GM19452 (cell line): ENCODE data around the gene PDE4D.

ENCODE experiments used
- ATAC-seq: cut with Tn5 transposase; IDR thresholded peaks from one replicate; pipeline ENCODE4 v1.9.1; 2021; ENCODE audit not compliant: unreplicated experiment

PDE4D gene

GRCh38 chr5:59529239-59529638 is 364.3 kb downstream of the PDE4D start:
- no peak for ATAC-seq

GRCh38 chr5:59528202-59528862 is 365.2 kb downstream of the PDE4D start:
- ATAC-seq: no peak

GRCh38 chr5:59525957-59526356 is 367.6 kb downstream of the PDE4D start:
- no peak for ATAC-seq

- no peak for ATAC-seq
Observed at GRCh38 chr5:59525311-59525710, 368.2 kb downstream of the PDE4D start.

GRCh38 chr5:59522201-59522831 is 371.2 kb downstream of the PDE4D start:
- ATAC-seq: no peak

GRCh38 chr5:59521476-59521875 is 372.1 kb downstream of the PDE4D start:
- ATAC-seq: no peak

- no peak for ATAC-seq
Observed at GRCh38 chr5:59519338-59519737, 374.2 kb downstream of the PDE4D start.

GRCh38 chr5:59517926-59518585 is 375.5 kb downstream of the PDE4D start:
- ATAC-seq: no peak

- ATAC-seq: no peak
Observed at GRCh38 chr5:59516161-59516560, 377.4 kb downstream of the PDE4D start.

- no peak for ATAC-seq
Observed at GRCh38 chr5:59506285-59506877, 387.1 kb downstream of the PDE4D start.

GRCh38 chr5:59504043-59504442 is 389.5 kb downstream of the PDE4D start:
- no peak for ATAC-seq

- no peak for ATAC-seq
Observed at GRCh38 chr5:59503220-59503619, 390.3 kb downstream of the PDE4D start.

- no peak for ATAC-seq
Observed at GRCh38 chr5:59501316-59501715, 392.2 kb downstream of the PDE4D start.

- ATAC-seq: no peak
Observed at GRCh38 chr5:59500014-59500413, 393.5 kb downstream of the PDE4D start.

- no peak for ATAC-seq
Observed at GRCh38 chr5:59497207-59497606, 396.3 kb downstream of the PDE4D start.

- no peak for ATAC-seq
Observed at GRCh38 chr5:59496524-59497134, 396.9 kb downstream of the PDE4D start.

GRCh38 chr5:59491945-59492344 is 401.6 kb downstream of the PDE4D start:
- ATAC-seq: no peak

GRCh38 chr5:59489551-59489950 is 404.0 kb downstream of the PDE4D start:
- no peak for ATAC-seq

- ATAC-seq: no peak
Observed at GRCh38 chr5:59487772-59488729, 405.5 kb downstream of the PDE4D start.

GRCh38 chr5:59487068-59487686 is 406.3 kb downstream of the PDE4D start:
- ATAC-seq: no peak
